Right ventricle myocardium inferior (tissue), 1 donor: ENCODE measurements around the gene FAM181A. TPM values are rescaled to one million over a fixed set of nuclear protein-coding genes. Genes with fewer than 3 reads are reported as not detected.

Experiments used
- ATAC-seq: fragments of 200-7000 bp; cut with Tn5 transposase; one replicate; pipeline ENCODE4 v1.9.1; 2020; ENCODE audit warnings: mild to moderate bottlenecking, moderate library complexity
- DNase-seq: peaks from one replicate; pipeline ENCODE4 v3.0.0; 2021; ENCODE audit errors: missing footprints
- intact Hi-C: fragments of 100-400 bp; cut with DNase I; formaldehyde crosslinking; loops from one replicate; pipeline ENCODE4 v1.11.0; 2022
- total RNA-seq: library from RNA; stranded (reverse); fragmentation: NEBNext Ultra II Directional; extraction: Animal tissue kit (Norgen Biotek cat#: 25700); gene quantifications from one replicate; pipeline ENCODE4 v1.2.1, GENCODE V29; 2021
- donor health status: DM: no; HTN: yes; CAD: no; lungs with severe emphysema.

The FAM181A gene
- total RNA-seq, 1 donor from 2014 or later: not detected

GRCh38 chr14:93902619-93903307 lies 24.4 kb upstream of the FAM181A start:
- intact Hi-C loops: no loop called here
- no peak for ATAC-seq
- DNase-seq: no peak

- ATAC-seq: no peak
- intact Hi-C loops: no loop called here
Measured at GRCh38 chr14:93903342-93904184, 23.6 kb upstream of the FAM181A start.

GRCh38 chr14:93905623-93906022 lies 21.5 kb upstream of the FAM181A start:
- no peak for ATAC-seq
- intact Hi-C loops: no loop called here
- no peak for DNase-seq

More at GRCh38 chr14:93903342-93904184, 23.6 kb upstream of the FAM181A start:
- no peak for DNase-seq

GRCh38 chr14:93906341-93907329 lies 20.5 kb upstream of the FAM181A start:
- intact Hi-C loops: no loop called here

GRCh38 chr14:93909429-93910128 lies 17.6 kb upstream of the FAM181A start:
- intact Hi-C loops: no loop called here
- DNase-seq (no peak), ATAC-seq (no peak)

More at GRCh38 chr14:93906341-93907329, 20.5 kb upstream of the FAM181A start:
- ATAC-seq: peak; percentile 21
- no peak for DNase-seq

GRCh38 chr14:93911975-93912615 lies 15.0 kb upstream of the FAM181A start:
- intact Hi-C loops: no loop called here
- ATAC-seq (no peak), DNase-seq (no peak)

GRCh38 chr14:93912782-93913181 lies 14.4 kb upstream of the FAM181A start:
- DNase-seq (no peak), ATAC-seq (peak; percentile 52)
- intact Hi-C loops: no loop called here

- DNase-seq (no peak), ATAC-seq (no peak)
- intact Hi-C loops: no loop called here
Measured at GRCh38 chr14:93914278-93914677, 12.9 kb upstream of the FAM181A start.

GRCh38 chr14:93915070-93915705 lies 12.0 kb upstream of the FAM181A start:
- no peak for ATAC-seq
- DNase-seq: no peak
- intact Hi-C loops: no loop called here

GRCh38 chr14:93915800-93916199 lies 11.3 kb upstream of the FAM181A start:
- intact Hi-C loops: no loop called here
- DNase-seq (no peak), ATAC-seq (no peak)

GRCh38 chr14:93916498-93916897 lies 10.6 kb upstream of the FAM181A start:
- intact Hi-C loops: no loop called here
- DNase-seq: no peak
- ATAC-seq: no peak

- ATAC-seq (no peak), DNase-seq (no peak)
- intact Hi-C loops: no loop called here
Measured at GRCh38 chr14:93917141-93917540, 10.0 kb upstream of the FAM181A start.

- no peak for ATAC-seq
- intact Hi-C loops: no loop called here
- no peak for DNase-seq
Measured at GRCh38 chr14:93921001-93921806, 5.9 kb upstream of the FAM181A start.

GRCh38 chr14:93923626-93924025 lies 3.5 kb upstream of the FAM181A start:
- no peak for DNase-seq
- no peak for ATAC-seq
- intact Hi-C loops: no loop called here

GRCh38 chr14:93924592-93925355 lies 2.4 kb upstream of the FAM181A start:
- intact Hi-C loops: no loop called here
- DNase-seq (no peak), ATAC-seq (no peak)

- intact Hi-C loops: no loop called here
- DNase-seq (no peak), ATAC-seq (no peak)
Measured at GRCh38 chr14:93925374-93925895, 1.7 kb upstream of the FAM181A start.
